Left forelimb (tissue), 1 donor: ENCODE results near the gene TNFRSF14.
A peak's percentile ranks its signal among the peaks of the same experiment; 100 is the strongest.

ENCODE experiments used
- DNase-seq: peaks from one replicate; pipeline ENCODE4 v3.0.0-alpha.2; 2018; ENCODE audit warnings: low spot score

TNFRSF14 gene

DNA sequence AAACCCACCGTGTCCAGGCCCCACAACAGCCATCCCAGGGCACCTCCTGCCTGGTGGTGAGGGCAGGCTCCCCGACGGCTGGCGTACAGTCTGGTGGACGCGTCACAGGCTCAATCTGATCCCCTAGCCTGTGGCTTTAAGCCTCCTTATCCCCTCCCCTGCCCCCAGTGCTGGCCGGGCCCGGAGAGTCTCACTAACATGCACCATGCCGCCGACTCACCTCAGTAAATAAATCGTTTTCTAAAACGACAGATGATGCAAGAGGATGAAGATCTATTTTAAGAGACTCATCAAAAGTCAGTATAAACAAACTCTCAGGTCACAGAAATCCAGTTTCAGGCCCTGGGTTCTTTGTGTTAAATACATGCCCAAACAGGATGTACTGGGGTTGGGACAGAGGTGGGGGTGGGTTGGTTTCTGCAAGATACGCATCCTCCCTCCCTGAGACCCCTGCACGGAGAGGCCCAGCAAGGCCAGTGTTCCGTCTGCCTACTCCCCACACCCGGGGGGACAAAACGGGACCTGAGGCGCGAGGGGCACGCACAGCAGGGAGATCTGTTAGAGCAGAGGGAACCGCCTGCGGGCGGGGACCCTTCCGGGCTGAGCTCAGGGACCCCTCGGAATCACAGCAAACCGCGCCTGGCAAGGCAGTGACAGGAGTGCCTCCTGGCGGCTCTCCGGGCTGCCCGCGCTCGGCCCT, 32.8 kb upstream of the TNFRSF14 start:
- DNase-seq: no peak

DNA sequence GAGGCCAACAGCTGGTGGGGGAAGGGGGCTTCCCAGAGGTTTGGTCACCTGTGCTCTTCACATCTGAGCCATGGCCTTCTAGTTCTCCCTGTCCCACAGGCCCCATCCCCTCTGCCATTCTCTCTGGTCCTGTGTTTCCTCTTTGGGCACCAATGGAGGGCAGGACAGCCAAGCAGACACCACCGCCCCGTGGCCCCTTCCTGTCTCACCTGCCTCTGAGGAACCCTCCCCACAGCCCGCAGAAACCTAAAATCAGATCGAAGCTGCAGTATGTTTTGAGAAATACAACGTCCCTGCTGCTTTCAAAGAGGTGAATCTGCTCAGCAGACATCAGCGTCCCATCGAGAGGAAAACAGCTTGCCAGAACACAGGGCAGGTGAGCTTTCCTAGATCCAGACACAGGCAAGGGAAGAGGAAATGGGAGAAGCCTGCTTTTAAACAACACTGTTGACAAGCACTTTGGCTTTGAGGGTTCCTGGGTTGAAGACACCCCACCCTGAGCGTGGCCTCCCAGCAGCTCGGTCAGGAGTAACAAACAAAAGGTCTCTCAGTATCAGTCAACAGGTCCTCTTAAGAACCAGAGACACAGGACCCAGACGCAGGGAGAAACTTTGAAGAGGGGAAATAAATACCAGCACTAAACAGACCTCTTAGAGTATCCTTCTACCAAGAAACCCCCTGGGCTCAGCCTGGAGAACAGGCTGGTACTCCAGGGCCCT, 32.1 kb upstream of the TNFRSF14 start:
- no peak for DNase-seq

DNA sequence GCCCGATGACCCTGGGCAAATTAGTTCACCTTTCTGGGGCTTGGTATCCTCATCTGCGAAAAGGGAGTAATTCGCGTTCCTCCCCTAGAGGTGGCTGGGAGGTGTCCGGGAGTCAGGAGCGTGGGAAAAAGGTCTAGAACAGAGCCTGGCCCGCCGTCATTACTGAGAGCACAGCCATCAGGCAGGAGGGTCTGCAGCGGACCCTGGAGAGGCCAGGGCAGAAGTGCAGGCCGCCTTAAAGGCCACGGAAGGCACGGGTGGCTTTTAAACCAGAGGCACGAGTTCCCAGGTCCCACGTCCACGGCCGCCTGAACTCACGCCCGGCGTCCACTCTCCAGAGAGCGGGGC, 30.6 kb upstream of the TNFRSF14 start:
- no peak for DNase-seq

DNA sequence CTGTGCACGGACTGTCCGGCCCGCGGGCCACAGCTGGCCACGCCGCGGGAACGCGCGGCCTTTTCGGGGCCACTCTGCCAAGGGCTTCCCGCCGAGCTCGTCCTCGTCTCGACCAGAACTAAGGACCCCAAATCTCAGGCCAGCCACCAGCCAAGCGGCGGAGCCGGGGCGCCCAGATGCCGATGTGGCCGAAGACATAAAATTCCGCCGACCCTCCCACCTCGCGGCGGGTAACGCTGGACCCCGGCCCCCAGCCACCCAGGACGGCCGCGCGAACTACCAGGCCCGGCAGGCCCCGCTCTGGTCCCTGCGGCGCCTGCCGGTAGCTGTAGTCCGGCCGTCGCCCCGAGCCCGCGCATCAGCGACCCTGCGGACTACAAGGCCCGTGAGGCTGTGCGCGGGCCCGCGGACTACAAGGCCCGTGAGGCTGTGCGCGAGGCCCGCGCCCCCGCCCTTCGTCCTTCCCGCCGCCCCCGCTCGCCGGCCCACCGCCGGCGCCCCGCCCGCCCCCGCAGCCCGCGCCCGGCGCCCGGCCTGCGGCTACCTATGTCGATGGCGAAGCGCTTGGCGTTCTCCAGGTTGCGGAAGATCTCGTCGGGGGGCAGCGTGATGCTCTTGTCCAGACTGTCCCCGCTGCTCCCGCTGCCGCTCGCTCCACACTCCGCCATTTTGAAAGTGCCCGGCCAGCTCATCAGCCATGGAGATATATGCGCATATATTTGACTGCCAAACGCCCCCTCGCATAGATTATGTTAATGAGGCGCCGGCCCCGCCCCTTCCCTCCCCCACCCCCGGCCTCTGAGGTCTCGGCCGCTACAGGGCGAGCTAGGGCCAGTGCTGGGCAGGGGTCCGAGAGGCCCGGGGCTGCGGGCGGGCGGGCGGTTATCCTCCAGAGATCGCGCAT, 30.0 kb upstream of the TNFRSF14 start, which contains the start of gene PANK4:
Gene PANK4, minus strand, starts transcription at position 677 of the 904 bp plus-strand sequence. Its CDS starts 9 bp downstream, at position 668.
- DNase-seq: peak; percentile 95

DNA sequence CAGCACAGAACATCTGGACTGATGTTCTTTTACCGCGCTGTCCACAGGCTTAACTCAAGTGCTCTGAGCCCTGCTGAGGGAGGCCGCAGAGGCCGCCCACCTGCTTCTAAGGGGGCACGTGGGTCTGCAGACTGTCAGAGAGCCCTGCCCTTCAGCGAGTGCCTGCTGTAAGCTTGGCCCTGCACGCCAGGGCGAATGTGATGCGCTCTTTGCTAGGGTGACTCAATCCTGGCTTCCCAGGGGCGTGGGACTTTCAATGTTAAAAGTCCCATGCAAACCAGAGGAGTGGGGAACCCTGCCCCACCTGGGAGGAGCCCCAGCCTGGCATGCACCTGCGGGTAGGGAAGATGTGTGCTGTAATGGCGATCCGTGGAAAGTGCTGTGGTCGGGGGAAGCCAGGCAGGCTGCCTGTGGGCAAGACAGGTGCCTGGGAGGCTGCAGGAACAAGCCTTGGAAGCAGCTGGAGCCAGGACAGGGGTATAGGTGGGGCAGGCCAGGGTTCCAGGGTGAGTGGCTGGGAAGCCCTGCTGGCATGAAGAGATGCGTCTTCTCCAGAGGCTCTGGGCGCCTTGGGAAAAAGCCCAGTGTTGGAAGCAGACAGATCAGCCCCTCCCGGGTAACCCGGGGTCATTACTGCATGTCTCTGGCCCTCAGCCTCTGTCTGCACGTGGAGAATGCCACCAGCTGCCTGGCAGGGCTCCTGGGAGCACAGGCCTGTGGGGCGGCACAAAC, 29.2 kb upstream of the TNFRSF14 start:
- no peak for DNase-seq

DNA sequence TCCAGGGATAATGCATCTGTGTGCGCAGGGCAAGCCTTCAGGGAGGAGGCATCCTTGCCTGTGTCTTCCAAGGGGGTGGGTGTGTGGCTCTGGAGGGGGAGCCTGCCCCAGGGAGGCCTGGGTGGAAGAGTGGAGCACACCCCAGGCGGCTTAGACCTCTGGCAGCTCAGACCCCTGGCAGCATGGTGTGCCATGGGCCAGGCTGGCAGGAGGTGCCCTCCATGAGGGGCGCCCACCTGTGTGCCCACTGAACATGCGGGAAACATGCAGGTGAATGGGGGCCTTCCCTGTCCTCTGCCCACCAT, 28.7 kb upstream of the TNFRSF14 start:
- DNase-seq: no peak

DNA sequence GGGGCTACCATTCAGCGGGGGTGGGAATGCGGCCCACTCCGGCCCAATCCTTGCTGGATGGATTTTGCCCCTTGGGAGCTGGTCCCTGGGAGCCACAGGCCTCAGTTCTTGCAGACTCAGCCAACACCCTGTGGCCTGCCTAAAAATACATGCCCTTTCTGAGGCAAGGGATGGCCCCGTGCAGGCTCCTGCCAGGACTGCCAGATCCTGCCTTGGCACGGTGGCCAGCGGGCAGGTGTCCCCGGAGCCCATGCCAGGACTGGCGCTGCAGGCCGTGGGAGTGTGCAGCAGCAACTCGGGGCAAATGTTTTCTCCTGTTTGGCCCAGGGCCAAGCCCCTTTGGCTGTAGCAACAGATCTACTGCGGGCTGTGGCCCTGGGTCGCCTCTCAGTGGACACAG, 28.2 kb upstream of the TNFRSF14 start:
- no peak for DNase-seq

DNA sequence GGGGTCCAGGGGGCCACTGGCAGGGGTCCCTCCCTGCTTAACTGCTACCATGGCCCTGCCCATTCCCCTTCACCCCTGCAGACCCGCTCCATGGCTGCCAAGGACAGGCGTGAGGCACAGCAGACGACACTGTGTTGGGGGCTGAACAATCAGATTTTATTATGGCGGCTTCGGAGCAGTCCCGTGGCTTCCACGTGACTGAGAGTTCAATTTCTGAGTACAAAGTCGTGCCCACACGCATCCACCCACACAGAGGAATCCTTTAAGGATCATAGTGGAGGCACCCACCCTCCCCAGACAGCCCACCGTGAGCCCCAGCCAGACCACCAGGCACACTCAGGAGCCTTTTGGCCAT, 27.6 kb upstream of the TNFRSF14 start:
- no peak for DNase-seq

DNA sequence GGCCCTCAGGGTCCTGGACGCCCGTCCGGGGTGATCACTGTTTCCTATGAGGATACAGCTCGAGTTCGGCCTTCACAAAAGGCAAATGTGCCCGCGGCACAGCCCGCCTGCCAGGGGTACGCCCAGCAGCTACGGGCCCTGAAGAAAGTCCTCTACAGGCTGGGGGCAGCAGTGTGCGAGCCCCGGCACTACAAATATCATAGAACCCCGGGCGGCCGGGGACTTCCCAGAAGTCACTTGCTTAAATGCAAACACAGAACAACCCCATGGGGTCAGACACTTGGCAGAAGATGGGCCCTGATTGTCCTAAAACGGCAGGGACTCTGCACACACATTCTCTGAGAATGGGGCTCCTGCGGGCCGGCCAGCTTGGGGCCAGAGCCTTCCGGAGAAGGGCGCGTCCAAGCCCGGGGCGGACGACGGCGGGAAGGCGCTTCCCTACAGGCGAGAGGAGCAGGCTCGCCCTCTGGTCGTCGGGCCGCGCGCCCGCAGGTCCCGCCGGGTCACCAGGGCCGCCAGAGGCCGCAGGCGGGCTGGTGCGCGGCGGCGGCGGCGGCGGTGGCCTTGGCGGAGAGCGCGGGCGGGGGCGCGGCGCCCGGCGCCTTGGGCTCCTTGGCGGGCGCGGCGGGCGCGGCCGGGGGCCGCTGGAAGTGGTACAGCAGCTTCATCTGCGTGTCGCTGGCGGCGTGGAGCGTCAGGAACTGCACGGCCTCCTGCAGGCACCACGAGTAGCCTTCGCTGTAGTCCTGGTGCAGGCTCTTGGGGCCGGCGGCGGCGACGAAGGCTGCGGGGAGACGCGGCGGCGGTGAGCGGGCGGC, 27.0 kb upstream of the TNFRSF14 start:
- no peak for DNase-seq

DNA sequence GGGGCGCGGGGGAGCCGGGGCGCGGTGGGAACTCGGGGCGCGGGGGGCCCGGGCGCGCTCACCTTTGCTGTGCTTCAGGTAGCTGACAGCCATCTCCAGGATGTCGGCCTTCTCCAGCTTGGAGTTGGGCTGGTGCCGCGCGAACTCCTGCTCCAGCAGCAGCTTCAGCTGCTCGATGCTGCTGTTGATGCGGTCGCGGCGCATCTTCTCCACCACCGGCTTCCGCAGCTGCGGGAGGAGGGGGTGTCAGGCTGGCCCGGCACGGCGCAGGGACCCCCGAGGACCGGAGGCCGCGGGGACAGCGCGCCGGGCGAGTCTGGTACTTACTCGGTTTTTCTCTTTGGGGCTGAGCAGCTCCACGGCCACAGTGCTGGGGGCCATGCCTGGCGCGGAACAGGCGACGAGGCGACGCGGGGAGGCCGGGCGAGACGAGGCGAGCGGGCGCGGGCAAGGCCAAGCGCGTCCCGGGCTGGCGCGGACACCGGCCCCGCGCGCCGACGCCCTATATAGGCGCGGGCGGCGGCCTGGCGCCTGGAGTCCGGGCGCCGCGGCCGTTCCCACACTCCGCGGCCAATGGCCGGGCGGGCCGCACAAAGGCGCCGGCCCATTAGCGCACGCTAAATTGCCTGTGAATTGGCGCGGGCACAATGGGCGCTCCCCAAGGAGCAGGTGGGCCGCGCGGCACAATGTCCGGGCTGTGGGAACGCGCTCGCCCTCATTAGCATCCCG, 26.2 kb upstream of the TNFRSF14 start, which contains the start of gene HES5:
Gene HES5, minus strand, starts transcription at position 480 of the 729 bp plus-strand sequence. Its CDS starts 99 bp downstream, at position 381.
- DNase-seq: no peak

DNA sequence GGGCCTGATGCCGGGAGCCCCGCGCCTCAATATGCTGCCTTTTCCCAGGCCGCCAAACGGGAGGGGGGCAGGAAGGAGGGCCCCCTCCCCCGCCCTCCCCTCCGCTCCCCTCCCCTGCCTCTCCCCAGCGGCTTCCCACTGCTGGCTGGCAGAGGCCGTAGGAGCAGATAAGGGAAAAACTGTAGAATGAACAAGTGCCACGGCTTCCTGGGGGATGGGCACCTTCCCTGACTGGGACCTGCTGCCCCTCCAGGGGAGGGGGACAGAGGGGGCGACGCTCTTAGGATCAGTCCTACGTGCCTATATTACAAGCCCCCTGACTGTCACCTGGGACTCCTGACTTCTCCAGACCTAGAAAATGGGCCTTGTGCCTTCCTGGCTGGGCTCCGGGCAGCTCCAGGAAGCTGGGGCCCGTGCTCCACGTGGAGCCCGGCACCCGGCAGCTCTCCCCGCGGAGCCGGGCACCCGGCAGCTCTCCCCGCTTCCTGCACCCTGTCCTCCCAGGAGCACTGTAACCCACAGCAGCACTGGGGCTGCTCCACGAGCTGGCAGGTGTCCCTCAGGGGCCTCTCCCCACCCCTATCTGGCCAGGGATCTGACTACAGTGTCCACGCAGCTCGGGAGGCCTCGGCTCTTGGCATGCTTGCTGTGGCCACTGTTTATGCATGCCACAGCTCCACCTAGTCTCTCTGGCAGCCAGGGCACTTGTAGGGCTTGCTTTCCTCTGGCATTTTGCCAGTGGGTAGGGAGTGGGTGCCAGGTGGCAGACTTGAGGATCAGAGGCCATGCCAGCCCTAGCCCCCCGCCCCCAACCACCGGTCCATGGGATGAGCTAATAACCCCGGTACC, 25.4 kb upstream of the TNFRSF14 start:
- DNase-seq: no peak

DNA sequence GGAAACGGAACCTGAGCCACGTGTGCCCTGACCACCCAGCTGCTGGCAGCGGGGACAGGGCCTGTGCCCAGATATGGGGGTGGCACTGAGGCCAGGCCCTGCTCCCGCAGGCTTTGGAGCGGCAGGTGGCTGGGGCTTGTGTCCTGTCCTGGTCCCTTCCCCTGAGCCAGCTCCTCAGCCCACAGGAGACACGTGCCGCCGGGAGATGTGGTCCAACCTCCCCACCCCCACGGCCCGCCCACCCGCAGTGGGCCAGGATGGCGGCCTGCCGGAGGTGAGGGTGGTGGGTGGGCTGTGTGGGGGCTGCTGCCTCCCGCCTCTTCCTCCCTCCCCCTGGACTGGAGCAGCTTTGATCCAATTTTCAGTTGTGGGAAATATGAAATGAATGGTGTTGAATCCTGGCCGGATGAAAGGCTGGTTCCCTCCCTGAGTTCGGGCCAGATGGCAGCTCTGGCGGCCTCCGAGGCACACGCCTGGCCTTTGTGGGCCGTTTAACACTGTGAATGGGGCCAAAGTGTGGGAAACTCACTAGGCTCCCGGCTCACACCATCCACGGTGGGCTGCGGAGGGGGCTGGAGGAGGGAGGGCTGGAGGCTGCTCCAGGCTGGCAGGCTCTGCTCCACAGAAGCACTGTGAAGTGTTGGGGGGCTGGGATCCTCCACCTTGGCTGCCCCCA, 23.5 kb upstream of the TNFRSF14 start:
- no peak for DNase-seq

DNA sequence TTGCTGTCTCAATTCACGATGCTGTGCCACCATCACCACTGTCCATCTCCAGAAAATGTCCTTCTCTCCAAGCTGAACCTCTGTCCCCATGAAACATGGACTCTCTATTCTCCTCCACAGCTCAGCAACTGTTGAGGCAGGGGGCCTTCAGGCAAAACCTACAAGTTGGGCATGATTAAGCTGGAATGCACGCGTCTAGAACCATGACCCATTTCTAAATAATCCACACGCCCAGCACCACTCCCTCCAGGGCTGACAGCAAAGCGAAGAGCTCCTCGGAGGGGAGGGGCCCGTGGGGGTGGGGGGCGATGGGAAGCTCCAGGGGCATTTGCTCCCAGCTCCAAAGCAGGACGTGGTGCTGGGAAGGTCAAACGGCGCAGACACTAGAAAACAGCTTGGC, 22.8 kb upstream of the TNFRSF14 start:
- no peak for DNase-seq

DNA sequence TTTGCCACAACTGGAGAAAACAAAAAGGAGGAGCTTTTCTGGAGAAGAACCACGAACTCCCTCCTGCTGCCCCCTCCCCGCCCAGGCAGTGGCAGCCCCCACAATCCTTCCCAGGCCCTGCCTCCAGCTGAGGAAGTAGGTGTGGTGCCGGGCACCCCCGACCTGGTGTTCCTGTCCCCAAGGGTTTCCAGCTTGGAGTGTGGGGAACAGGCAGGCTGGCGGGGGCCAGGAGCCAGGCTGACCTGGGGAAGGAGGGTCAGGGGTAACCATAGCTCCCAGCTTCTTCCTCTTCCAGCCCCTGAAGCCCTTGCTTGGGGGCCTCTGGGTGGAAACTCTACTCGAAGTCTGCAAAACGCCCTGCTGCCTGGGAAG, 21.9 kb upstream of the TNFRSF14 start:
- DNase-seq: no peak

DNA sequence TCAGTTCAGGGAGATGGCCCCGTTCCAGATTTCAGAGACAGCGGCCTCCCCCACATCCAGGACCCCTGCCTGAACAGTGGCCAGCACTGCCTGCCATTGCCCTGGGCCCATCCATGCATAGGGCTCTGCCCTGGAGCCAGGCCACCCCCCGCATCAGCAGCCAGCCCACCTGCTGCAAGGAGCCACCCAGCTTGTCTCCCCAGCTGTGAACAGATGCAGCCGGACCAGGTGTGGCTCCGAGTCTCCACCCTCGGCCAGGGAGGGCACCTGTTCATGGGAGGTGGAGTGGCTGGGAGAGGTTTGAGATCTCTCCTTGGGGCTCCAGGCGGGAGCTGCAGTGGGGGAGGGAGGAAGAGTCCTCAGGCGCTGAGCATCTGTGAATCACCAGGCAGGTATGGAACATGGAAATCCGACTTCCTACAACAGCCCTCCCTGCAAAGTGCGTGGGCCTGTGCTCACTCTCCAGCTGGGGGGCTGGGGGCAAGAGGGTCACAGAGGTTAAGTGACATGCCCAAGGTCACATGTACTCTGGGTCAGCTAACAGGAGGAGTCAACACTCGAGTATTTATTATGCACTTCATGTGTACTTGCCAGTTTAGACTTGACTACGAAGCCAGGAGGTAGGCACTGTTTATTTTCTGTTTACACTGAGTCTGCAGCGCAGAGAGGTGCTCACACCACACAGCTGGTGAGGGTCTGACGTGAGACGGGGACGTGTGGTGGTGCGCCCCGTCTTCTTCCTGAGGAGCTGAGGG, 21.3 kb upstream of the TNFRSF14 start:
- DNase-seq: no peak

DNA sequence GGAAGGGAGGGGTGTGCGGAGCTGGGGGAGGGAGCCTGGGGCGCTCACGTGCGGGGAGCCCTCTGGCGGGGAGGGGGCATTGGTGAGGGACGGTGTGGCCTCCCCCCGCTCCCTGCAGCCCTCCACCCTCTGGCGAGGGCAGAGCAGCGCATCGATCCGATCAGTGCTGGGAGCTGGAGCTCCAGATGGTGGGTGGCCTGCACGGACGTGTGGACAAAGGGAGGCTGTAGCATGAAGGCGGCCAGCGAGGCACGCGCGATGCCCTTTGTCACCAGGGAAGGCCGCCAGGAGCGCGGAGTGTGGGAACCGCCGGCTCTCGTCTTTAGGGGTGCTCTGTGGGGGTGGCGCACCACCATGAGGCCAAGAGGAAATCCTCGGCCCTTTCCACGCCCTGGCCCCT, 20.7 kb upstream of the TNFRSF14 start:
- no peak for DNase-seq

DNA sequence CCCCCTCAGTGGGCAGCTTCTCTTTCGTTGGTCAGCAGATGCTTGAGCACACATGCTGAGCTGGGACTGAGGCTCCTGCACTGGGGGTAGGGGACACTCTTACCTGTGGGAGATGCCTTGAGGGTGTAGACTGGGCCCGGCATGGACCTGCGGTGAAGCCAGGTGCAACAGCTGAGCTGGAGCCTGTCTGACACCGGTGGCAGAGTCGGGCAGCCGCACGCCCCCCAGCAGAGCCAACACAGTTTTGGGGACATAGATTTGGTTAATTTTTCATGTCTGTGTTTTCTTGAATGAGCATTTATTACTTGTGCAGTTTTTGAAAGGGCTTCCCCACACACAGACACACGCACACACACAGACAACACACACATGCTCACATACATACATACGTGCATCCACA, 20.2 kb upstream of the TNFRSF14 start:
- no peak for DNase-seq

DNA sequence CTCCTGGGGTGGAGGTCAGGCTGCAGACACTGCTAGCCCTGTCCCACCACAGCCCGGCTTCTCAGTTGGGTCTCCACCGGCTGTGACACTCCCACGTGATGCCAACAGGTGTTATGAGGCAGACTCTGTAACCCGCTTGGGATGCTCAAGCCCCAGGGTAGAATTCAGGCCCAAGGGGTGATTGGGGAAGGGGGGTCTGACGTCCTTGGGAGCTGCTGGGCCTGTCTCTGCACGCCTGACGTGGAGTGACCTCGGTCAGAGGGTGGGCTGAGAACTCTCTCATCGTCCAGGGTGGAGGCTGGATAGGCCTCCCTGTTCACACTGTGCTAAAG, 18.4 kb upstream of the TNFRSF14 start:
- DNase-seq: no peak

DNA sequence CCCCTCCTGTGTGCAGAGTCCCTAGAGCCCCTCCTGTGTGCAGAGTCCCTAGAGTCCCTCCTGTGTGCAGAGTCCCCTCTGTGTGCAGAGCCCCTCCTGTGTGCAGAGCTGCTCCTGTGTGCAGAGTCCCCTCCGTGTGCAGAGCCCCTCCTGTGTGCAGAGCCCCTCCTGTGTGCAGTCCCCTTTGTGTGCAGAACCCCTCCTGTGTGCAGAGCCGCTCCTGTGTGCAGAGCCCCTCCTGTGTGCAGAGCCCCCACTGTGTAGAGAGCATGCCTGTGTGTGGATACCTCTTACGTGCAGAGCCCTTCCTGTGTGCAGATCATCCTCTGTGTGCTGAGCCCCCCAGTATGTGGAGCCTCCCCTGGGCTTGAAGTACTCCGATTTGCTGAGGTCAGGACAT, 17.8 kb upstream of the TNFRSF14 start:
- no peak for DNase-seq
